ENCODE measurements around the gene FBXL20. TPM values are rescaled to one million over a fixed set of nuclear protein-coding genes. Genes with fewer than 3 reads are reported as not detected.

The FBXL20 gene
- polyA plus RNA-seq, 1 of the 3 experiments (the other 2 are of a cell fraction): 2.2 TPM

GRCh38 chr17:39385040-39385439 is 16.4 kb downstream of the FBXL20 start:
- Histone ChIP-seq H3K27me3 (ENCODE audit: insufficient read depth) (no peaks in the 10 kb centered on the region), H3K27ac (ENCODE audit: low read depth in 2 of 2, low read length in 1 of 2) (no peak overlapping the region), H2AFZ (ENCODE audit: low read depth) (no peak overlapping the region), H3F3A (replicated peaks; ENCODE audit: insufficient read depth) (no peaks in the 10 kb centered on the region), H3K4me2 (no peak overlapping the region), H3K4me1 (ENCODE audit: control insufficient read depth in 1 of 2, insufficient read depth in 2 of 2, low read depth in 1 of 2, low read length in 1 of 2) (no peaks in the 10 kb centered on the region), H3K9ac (no peak overlapping the region), H3K9me2 (no peaks in the 10 kb centered on the region), H3K9me3 (no peaks in the 10 kb centered on the region), H3K4me3 (ENCODE audit: low read depth in 2 of 2, low read length in 1 of 2) (no peak overlapping the region), H3K79me2 (ENCODE audit: insufficient read depth) (peaks cover 18% of the 10 kb centered on the region), H3K36me3 (replicated peaks in 1 of 2; ENCODE audit: control insufficient read depth in 1 of 2, insufficient read depth in 2 of 2, low read length in 1 of 2) (peaks cover 0 to 8% of the 10 kb centered on the region in 2 experiments), H4K20me1 (ENCODE audit: insufficient read depth) (peaks cover 12% of the 10 kb centered on the region; the same call in 1 of the 2 replicates)
- TF ChIP-seq ZBTB33 (IDR thresholded peaks at IDR 0.05; ENCODE audit: borderline replicate concordance, low read depth) (no peak), RXRA (IDR thresholded peaks at IDR 0.05; ENCODE audit: borderline replicate concordance, low read depth) (no peak), SIN3A (IDR thresholded peaks at IDR 0.05; ENCODE audit: borderline replicate concordance, low read depth, low read length) (no peak)
- CTCF ChIA-PET: no interaction called here
- DNase-seq: no peak
- POLR2A ChIA-PET: no interaction called here
- 91% methylated on average over 6 of the region's 6 CpGs for WGBS (ENCODE audit: low lambda C conversion rate)

GRCh38 chr17:39380144-39380543 is 21.3 kb downstream of the FBXL20 start:
- no peak overlapping the region for H3K4me2 ChIP-seq
- ChIA-PET CTCF (interaction anchor here (0.6 kb wide), 1 partner anchor 56 kb away, joined by 3 read pairs; no protein-coding TSS in a partner anchor), POLR2A (no interaction called here)
- no peaks in the 10 kb centered on the region for H3K27me3 ChIP-seq (ENCODE audit: insufficient read depth)
- 92% methylated on average over 2 of the region's 2 CpGs for WGBS (ENCODE audit: low lambda C conversion rate)
- H3K79me2 ChIP-seq (ENCODE audit: insufficient read depth): peaks cover 10% of the 10 kb centered on the region; the same call in 1 of the 2 replicates
- H2AFZ ChIP-seq (ENCODE audit: low read depth): no peak overlapping the region
- H3K27ac ChIP-seq (ENCODE audit: low read depth in 2 of 2, low read length in 1 of 2): no peak overlapping the region
- no peak overlapping the region for H3K9ac ChIP-seq
- no peaks in the 10 kb centered on the region for H3K9me2 ChIP-seq
- H4K20me1 ChIP-seq (ENCODE audit: insufficient read depth): peaks cover 8% of the 10 kb centered on the region; the same call in 1 of the 2 replicates
- no peak for DNase-seq
- H3K9me3 ChIP-seq: no peaks in the 10 kb centered on the region
- no peaks in the 10 kb centered on the region for H3K36me3 ChIP-seq (replicated peaks in 1 of 2; ENCODE audit: control insufficient read depth in 1 of 2, insufficient read depth in 2 of 2, low read length in 1 of 2)
- no peaks in the 10 kb centered on the region for H3K4me1 ChIP-seq (ENCODE audit: control insufficient read depth in 1 of 2, insufficient read depth in 2 of 2, low read depth in 1 of 2, low read length in 1 of 2)
- H3K4me3 ChIP-seq (ENCODE audit: low read depth in 2 of 2, low read length in 1 of 2): no peak overlapping the region
- H3F3A ChIP-seq (replicated peaks; ENCODE audit: insufficient read depth): no peaks in the 10 kb centered on the region
- TF ChIP-seq ELF1 (IDR thresholded peaks at IDR 0.05) (no peak), GABPA (IDR thresholded peaks at IDR 0.05; ENCODE audit: low read depth) (no peak), CTCF (IDR thresholded peaks at IDR 0.05) (no peak), RXRA (IDR thresholded peaks at IDR 0.05; ENCODE audit: borderline replicate concordance, low read depth) (no peak), SIN3A (IDR thresholded peaks at IDR 0.05; ENCODE audit: borderline replicate concordance, low read depth, low read length) (no peak), TEAD4 (IDR thresholded peaks at IDR 0.05; ENCODE audit: borderline replicate concordance, insufficient read depth) (no peak), USF2 (IDR thresholded peaks at IDR 0.05; ENCODE audit: borderline replicate concordance, low read depth, low read length) (no peak), IRF3 (IDR thresholded peaks at IDR 0.05; ENCODE audit: low read depth, low read length) (no peak), MEF2A (IDR thresholded peaks at IDR 0.05; ENCODE audit: borderline replicate concordance, low read depth) (no peak), USF1 (IDR thresholded peaks at IDR 0.05; ENCODE audit: borderline replicate concordance, low read depth) (no peak), RAD21 (IDR thresholded peaks at IDR 0.05; ENCODE audit: low read length) (no peak), TCF12 (IDR thresholded peaks at IDR 0.05) (no peak), PBX3 (IDR thresholded peaks at IDR 0.05) (no peak), MAX (IDR thresholded peaks at IDR 0.05; ENCODE audit: low read depth) (no peak), SMC3 (IDR thresholded peaks at IDR 0.05; ENCODE audit: low read depth, low read length) (no peak), EZH2phosphoT487 (IDR thresholded peaks at IDR 0.05; ENCODE audit: borderline replicate concordance, low read depth) (no peak), TAF1 (IDR thresholded peaks at IDR 0.05; ENCODE audit: borderline replicate concordance, low read depth, low read length) (no peak)

All from SK-N-SH (cell line).